LNCAP (cell line): ENCODE data around the gene GTF2A1.

Experiments
- TF ChIP-seq, protein P1 (sequence below): fragments of 450-650 bp; IDR thresholded peaks from 2 replicates; pipeline ENCODE4 v1.5.1; 2017; ENCODE audit warnings: mild to moderate bottlenecking

GTF2A1 gene

DNA sequence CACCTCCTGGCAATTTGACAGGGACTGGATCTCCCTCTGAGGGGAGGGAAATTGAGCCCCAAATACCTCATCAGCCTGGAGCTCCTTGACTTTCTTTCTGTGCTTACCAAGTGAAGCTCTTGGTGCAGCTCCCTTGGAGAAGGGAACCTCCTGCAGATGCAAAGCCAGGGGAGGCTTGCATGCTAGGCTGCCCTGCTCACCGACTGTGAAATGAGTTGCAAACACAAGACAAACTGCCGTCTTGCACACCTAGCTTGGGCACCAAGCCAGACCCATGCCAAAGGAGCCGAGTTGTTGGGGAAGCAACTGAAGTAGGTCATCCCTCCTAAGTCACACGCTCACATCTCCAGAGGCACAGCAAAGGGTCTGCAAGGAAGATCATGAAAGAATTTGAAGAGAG, 95.2 kb downstream of the GTF2A1 start:
- TF ChIP-seq, protein P1, sequence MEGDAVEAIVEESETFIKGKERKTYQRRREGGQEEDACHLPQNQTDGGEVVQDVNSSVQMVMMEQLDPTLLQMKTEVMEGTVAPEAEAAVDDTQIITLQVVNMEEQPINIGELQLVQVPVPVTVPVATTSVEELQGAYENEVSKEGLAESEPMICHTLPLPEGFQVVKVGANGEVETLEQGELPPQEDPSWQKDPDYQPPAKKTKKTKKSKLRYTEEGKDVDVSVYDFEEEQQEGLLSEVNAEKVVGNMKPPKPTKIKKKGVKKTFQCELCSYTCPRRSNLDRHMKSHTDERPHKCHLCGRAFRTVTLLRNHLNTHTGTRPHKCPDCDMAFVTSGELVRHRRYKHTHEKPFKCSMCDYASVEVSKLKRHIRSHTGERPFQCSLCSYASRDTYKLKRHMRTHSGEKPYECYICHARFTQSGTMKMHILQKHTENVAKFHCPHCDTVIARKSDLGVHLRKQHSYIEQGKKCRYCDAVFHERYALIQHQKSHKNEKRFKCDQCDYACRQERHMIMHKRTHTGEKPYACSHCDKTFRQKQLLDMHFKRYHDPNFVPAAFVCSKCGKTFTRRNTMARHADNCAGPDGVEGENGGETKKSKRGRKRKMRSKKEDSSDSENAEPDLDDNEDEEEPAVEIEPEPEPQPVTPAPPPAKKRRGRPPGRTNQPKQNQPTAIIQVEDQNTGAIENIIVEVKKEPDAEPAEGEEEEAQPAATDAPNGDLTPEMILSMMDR = no peak
